ENCODE data around the gene IFIT3. TPM values are rescaled to one million over a fixed set of nuclear protein-coding genes. Genes with fewer than 3 reads are reported as not detected.

Gene IFIT3
- total and polyA plus RNA-seq, 12 donors: 8.1 to 88.6 (median 26.7) TPM

- Histone ChIP-seq H3K4me3 (no peak overlapping the region), H3K9me3 (replicated peaks in 1 of 3) (no peaks in the 10 kb centered on the region), H3K27ac (peak overlapping the region in 1 of 5 donors; percentile 23), H3K27me3 (no peaks in the 10 kb centered on the region), H3K4me1 (replicated peaks in 1 of 2) (peaks cover 15 to 34% of the 10 kb centered on the region in 2 donors), H3K36me3 (replicated peaks in 1 of 2) (no peaks in the 10 kb centered on the region)
- TF ChIP-seq CTCF (IDR thresholded peaks at IDR 0.05): peak; percentile 24 to 70 (median 62)
- no peak for TF ChIP-seq POLR2A (IDR thresholded peaks at IDR 0.05)
- peak in 4 of 7 donors; percentile 30 to 56 (median 41) for DNase-seq
- 43 to 65% (median 49%) methylated on average over 5 of the region's 5 CpGs for WGBS, 4 donors
- intact Hi-C loops (cut with DNase I): loop anchor here in 1 of 2 donors (5.0 kb wide), 1 partner anchor 102 kb away; no protein-coding TSS in a partner anchor
Measured at GRCh38 chr10:89369156-89370105, 41.6 kb downstream of the IFIT3 start.

- H3K4me1 ChIP-seq (replicated peaks in 1 of 2): peaks cover 22 to 42% of the 10 kb centered on the region in 2 donors
- TF ChIP-seq CTCF (IDR thresholded peaks at IDR 0.05): no peak
- no peak for TF ChIP-seq POLR2A (IDR thresholded peaks at IDR 0.05)
- no peaks in the 10 kb centered on the region for H3K36me3 ChIP-seq (replicated peaks in 1 of 2)
- H3K27me3 ChIP-seq: no peaks in the 10 kb centered on the region
- intact Hi-C loops (cut with DNase I): loop anchor here in 1 of 2 donors (5.0 kb wide), 1 partner anchor 104 kb away; no protein-coding TSS in a partner anchor
- H3K4me3 ChIP-seq: no peak overlapping the region
- no peak for DNase-seq
- H3K27ac ChIP-seq: no peak overlapping the region
- no peaks in the 10 kb centered on the region for H3K9me3 ChIP-seq (replicated peaks in 1 of 3)
Measured at GRCh38 chr10:89371079-89371478, 43.3 kb downstream of the IFIT3 start.

GRCh38 chr10:89371987-89372386, 44.2 kb downstream of the IFIT3 start:
- Histone ChIP-seq H3K27me3 (no peaks in the 10 kb centered on the region), H3K27ac (no peak overlapping the region), H3K9me3 (replicated peaks in 1 of 3) (no peaks in the 10 kb centered on the region), H3K36me3 (replicated peaks in 1 of 2) (no peaks in the 10 kb centered on the region), H3K4me1 (replicated peaks in 1 of 2) (peaks cover 22 to 42% of the 10 kb centered on the region in 2 donors), H3K4me3 (no peak overlapping the region)
- 86 to 92% (median 90%) methylated on average over 3 of the region's 3 CpGs for WGBS, 4 donors
- intact Hi-C loops (cut with DNase I): loop anchor here in 1 of 2 donors (5.0 kb wide), 1 partner anchor 105 kb away; no protein-coding TSS in a partner anchor
- no peak for DNase-seq
- no peak for TF ChIP-seq POLR2A (IDR thresholded peaks at IDR 0.05)
- no peak for TF ChIP-seq CTCF (IDR thresholded peaks at IDR 0.05)

GRCh38 chr10:89373916-89374711, 46.3 kb downstream of the IFIT3 start:
- H3K4me3 ChIP-seq: peak overlapping the region in 1 of 4 donors; percentile 4
- WGBS, 4 donors: 3 to 17% (median 11%) methylated on average over 3 of the region's 3 CpGs
- H3K36me3 ChIP-seq (replicated peaks in 1 of 2): no peaks in the 10 kb centered on the region
- DNase-seq: peak; percentile 91 to 98 (median 95)
- no peaks in the 10 kb centered on the region for H3K27me3 ChIP-seq
- peak overlapping the region; percentile 67 to 95 (median 77) for H3K27ac ChIP-seq
- H3K9me3 ChIP-seq (replicated peaks in 1 of 3): no peaks in the 10 kb centered on the region
- intact Hi-C loops (cut with DNase I): loop anchor here in 1 of 2 donors (5.0 kb wide), 1 partner anchor 107 kb away; no protein-coding TSS in a partner anchor
- TF ChIP-seq CTCF (IDR thresholded peaks at IDR 0.05) (peak in 1 of 6 experiments; percentile 5), POLR2A (IDR thresholded peaks at IDR 0.05) (peak in 1 of 2 donors; percentile 56)
- peaks cover 20 to 28% of the 10 kb centered on the region in 2 donors for H3K4me1 ChIP-seq (replicated peaks in 1 of 2)
